WTC11 (cell line): ENCODE measurements around the gene WWOX. TPM values are rescaled to one million over a fixed set of nuclear protein-coding genes. Genes with fewer than 3 reads are reported as not detected.

Experiments
- ATAC-seq: fragments of 200-7000 bp; cut with Tn5 transposase; 2 replicates; pipeline ENCODE4 v1.10.0; 2021; ENCODE audit warnings: mild to moderate bottlenecking, moderate library complexity
- CTCF ChIA-PET: fragments of 300-600 bp; sonication (Branson Sonifier 250); formaldehyde crosslinking; loops from one replicate; lab custom pipeline; 2021; ENCODE audit warnings: antibody characterized with exemption; lab: Charles Lee
- POLR2A ChIA-PET: fragments of 350-600 bp; sonication (Branson Sonifier 250); formaldehyde crosslinking; loops from one replicate; lab custom pipeline; 2021; ENCODE audit warnings: antibody characterized with exemption; lab: Charles Lee
- DNase-seq: peaks from one replicate; pipeline ENCODE4 v3.0.0; 2021; ENCODE audit warnings: low spot score
- H3K27ac Mint-ChIP-seq: 2 replicates; pipeline ENCODE4 v1.8.0; 2021; ENCODE audit warnings: mixed read lengths
- H3K27me3 Mint-ChIP-seq: 2 replicates; pipeline ENCODE4 v1.8.0; 2021; ENCODE audit warnings: low read depth, mild to moderate bottlenecking, moderate library complexity, mixed read lengths
- H3K36me3 Mint-ChIP-seq: 2 replicates; pipeline ENCODE4 v1.8.0; 2021; ENCODE audit warnings: mixed read lengths
- H3K4me1 Mint-ChIP-seq: 2 replicates; pipeline ENCODE4 v1.8.0; 2022; ENCODE audit warnings: mixed read lengths
- H3K4me3 Mint-ChIP-seq: 2 replicates; pipeline ENCODE4 v1.8.0; 2021; ENCODE audit warnings: mild to moderate bottlenecking, moderate library complexity, mixed read lengths
- H3K9me3 Mint-ChIP-seq: 2 replicates; pipeline ENCODE4 v1.8.0; 2021; ENCODE audit warnings: mixed read lengths
- EMX1 ChIP-seq: fragments of 250-450 bp; sonication (Bioruptor Pico); IDR thresholded peaks from 2 replicates; pipeline ENCODE4 v1.8.0; 2021; ENCODE audit warnings: mild to moderate bottlenecking
- ESRRA ChIP-seq: sonication (generic); formaldehyde crosslinking; IDR thresholded peaks from 2 replicates; pipeline ENCODE4 v1.8.1; 2022; ENCODE audit warnings: mild to moderate bottlenecking, missing genetic modification reagents, borderline replicate concordance
- NFATC4 ChIP-seq: fragments of 250-450 bp; sonication (Bioruptor Pico); IDR thresholded peaks from 2 replicates; pipeline ENCODE4 v1.9.0; 2021; ENCODE audit warnings: mild to moderate bottlenecking
- TCF7 ChIP-seq: sonication (generic); formaldehyde crosslinking; IDR thresholded peaks from 2 replicates; pipeline ENCODE4 v1.8.0; 2022; ENCODE audit warnings: mild to moderate bottlenecking, low read depth, missing genetic modification reagents, moderate library complexity
- total RNA-seq: library from RNA; stranded (reverse); gene quantifications from 3 replicates; pipeline ENCODE4 v1.2.3, GENCODE V29; 2021
- TF ChIP-seq, protein P1 (sequence below): fragments of 250-450 bp; sonication (Bioruptor Pico); IDR thresholded peaks from 2 replicates; pipeline ENCODE4 v1.9.0; 2021; ENCODE audit warnings: mild to moderate bottlenecking, borderline replicate concordance
- TF ChIP-seq, protein P2 (sequence below): fragments of 250-450 bp; sonication (Bioruptor Pico); IDR thresholded peaks from 2 replicates; pipeline ENCODE4 v1.9.0; 2021; ENCODE audit warnings: moderate library complexity, mild to moderate bottlenecking, inconsistent platforms, borderline replicate concordance
- TF ChIP-seq, protein P3 (sequence below): sonication (generic); formaldehyde crosslinking; IDR thresholded peaks from 2 replicates; pipeline ENCODE4 v1.8.0; 2023; ENCODE audit warnings: mild to moderate bottlenecking, missing genetic modification reagents
- TF ChIP-seq, protein P4 (sequence below): sonication (generic); formaldehyde crosslinking; IDR thresholded peaks from 2 replicates; pipeline ENCODE4 v1.8.1; 2023; ENCODE audit warnings: mild to moderate bottlenecking, missing genetic modification reagents
- TF ChIP-seq, protein P5 (sequence below): sonication (generic); formaldehyde crosslinking; IDR thresholded peaks from 2 replicates; pipeline ENCODE4 v1.8.1; 2023; ENCODE audit warnings: mild to moderate bottlenecking, moderate library complexity, missing genetic modification reagents
- TF ChIP-seq, protein P6 (sequence below): fragments of 250-450 bp; sonication (Bioruptor Pico); IDR thresholded peaks from 2 replicates; pipeline ENCODE4 v2.1.2; 2022; ENCODE audit warnings: mild to moderate bottlenecking, moderate library complexity

WWOX gene
- total RNA-seq, 1 experiment from 2014 or later: 15.7 TPM

DNA sequence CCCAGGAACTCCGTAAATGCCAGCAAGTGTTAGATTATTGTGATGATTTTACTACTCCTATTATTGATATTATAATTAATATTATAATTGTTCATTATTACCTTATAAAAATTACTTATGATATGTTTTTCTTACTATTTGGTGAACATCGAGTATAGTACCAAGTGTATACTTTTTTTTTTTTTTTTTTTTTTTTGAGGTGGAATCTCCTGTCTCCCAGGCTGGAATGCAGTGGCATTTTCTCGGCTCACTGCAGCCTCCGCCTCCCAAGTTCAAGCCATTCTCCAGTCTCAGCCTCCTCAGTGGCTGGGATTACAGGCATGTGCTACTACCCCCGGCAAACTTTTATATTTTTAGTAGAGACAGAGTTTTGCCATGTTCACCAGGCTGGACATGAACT, 347.0 kb downstream of the WWOX start:
- POLR2A ChIA-PET: no interaction called here

More for the DNA sequence above, 347.0 kb downstream of the WWOX start:
- TF ChIP-seq, protein P1, sequence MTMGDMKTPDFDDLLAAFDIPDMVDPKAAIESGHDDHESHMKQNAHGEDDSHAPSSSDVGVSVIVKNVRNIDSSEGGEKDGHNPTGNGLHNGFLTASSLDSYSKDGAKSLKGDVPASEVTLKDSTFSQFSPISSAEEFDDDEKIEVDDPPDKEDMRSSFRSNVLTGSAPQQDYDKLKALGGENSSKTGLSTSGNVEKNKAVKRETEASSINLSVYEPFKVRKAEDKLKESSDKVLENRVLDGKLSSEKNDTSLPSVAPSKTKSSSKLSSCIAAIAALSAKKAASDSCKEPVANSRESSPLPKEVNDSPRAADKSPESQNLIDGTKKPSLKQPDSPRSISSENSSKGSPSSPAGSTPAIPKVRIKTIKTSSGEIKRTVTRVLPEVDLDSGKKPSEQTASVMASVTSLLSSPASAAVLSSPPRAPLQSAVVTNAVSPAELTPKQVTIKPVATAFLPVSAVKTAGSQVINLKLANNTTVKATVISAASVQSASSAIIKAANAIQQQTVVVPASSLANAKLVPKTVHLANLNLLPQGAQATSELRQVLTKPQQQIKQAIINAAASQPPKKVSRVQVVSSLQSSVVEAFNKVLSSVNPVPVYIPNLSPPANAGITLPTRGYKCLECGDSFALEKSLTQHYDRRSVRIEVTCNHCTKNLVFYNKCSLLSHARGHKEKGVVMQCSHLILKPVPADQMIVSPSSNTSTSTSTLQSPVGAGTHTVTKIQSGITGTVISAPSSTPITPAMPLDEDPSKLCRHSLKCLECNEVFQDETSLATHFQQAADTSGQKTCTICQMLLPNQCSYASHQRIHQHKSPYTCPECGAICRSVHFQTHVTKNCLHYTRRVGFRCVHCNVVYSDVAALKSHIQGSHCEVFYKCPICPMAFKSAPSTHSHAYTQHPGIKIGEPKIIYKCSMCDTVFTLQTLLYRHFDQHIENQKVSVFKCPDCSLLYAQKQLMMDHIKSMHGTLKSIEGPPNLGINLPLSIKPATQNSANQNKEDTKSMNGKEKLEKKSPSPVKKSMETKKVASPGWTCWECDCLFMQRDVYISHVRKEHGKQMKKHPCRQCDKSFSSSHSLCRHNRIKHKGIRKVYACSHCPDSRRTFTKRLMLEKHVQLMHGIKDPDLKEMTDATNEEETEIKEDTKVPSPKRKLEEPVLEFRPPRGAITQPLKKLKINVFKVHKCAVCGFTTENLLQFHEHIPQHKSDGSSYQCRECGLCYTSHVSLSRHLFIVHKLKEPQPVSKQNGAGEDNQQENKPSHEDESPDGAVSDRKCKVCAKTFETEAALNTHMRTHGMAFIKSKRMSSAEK (CRISPR knock-in tag): no peak
- no peak for TF ChIP-seq EMX1 (CRISPR knock-in tag)
- TF ChIP-seq, protein P2, sequence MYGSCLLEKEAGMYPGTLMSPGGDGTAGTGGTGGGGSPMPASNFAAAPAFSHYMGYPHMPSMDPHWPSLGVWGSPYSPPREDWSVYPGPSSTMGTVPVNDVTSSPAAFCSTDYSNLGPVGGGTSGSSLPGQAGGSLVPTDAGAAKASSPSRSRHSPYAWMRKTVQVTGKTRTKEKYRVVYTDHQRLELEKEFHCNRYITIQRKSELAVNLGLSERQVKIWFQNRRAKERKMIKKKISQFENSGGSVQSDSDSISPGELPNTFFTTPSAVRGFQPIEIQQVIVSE (CRISPR knock-in tag): no peak
- TF ChIP-seq NFATC4 (CRISPR knock-in tag): no peak
- TF ChIP-seq, protein P3, sequence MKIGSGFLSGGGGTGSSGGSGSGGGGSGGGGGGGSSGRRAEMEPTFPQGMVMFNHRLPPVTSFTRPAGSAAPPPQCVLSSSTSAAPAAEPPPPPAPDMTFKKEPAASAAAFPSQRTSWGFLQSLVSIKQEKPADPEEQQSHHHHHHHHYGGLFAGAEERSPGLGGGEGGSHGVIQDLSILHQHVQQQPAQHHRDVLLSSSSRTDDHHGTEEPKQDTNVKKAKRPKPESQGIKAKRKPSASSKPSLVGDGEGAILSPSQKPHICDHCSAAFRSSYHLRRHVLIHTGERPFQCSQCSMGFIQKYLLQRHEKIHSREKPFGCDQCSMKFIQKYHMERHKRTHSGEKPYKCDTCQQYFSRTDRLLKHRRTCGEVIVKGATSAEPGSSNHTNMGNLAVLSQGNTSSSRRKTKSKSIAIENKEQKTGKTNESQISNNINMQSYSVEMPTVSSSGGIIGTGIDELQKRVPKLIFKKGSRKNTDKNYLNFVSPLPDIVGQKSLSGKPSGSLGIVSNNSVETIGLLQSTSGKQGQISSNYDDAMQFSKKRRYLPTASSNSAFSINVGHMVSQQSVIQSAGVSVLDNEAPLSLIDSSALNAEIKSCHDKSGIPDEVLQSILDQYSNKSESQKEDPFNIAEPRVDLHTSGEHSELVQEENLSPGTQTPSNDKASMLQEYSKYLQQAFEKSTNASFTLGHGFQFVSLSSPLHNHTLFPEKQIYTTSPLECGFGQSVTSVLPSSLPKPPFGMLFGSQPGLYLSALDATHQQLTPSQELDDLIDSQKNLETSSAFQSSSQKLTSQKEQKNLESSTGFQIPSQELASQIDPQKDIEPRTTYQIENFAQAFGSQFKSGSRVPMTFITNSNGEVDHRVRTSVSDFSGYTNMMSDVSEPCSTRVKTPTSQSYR: no peak
- TF ChIP-seq, protein P4, sequence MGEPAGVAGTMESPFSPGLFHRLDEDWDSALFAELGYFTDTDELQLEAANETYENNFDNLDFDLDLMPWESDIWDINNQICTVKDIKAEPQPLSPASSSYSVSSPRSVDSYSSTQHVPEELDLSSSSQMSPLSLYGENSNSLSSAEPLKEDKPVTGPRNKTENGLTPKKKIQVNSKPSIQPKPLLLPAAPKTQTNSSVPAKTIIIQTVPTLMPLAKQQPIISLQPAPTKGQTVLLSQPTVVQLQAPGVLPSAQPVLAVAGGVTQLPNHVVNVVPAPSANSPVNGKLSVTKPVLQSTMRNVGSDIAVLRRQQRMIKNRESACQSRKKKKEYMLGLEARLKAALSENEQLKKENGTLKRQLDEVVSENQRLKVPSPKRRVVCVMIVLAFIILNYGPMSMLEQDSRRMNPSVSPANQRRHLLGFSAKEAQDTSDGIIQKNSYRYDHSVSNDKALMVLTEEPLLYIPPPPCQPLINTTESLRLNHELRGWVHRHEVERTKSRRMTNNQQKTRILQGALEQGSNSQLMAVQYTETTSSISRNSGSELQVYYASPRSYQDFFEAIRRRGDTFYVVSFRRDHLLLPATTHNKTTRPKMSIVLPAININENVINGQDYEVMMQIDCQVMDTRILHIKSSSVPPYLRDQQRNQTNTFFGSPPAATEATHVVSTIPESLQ (CRISPR knock-in tag): no peak
- TF ChIP-seq, protein P5, sequence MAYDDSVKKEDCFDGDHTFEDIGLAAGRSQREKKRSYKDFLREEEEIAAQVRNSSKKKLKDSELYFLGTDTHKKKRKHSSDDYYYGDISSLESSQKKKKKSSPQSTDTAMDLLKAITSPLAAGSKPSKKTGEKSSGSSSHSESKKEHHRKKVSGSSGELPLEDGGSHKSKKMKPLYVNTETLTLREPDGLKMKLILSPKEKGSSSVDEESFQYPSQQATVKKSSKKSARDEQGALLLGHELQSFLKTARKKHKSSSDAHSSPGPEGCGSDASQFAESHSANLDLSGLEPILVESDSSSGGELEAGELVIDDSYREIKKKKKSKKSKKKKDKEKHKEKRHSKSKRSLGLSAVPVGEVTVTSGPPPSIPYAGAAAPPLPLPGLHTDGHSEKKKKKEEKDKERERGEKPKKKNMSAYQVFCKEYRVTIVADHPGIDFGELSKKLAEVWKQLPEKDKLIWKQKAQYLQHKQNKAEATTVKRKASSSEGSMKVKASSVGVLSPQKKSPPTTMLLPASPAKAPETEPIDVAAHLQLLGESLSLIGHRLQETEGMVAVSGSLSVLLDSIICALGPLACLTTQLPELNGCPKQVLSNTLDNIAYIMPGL: no peak
- TF ChIP-seq TCF7: no peak
- TF ChIP-seq, protein P6, sequence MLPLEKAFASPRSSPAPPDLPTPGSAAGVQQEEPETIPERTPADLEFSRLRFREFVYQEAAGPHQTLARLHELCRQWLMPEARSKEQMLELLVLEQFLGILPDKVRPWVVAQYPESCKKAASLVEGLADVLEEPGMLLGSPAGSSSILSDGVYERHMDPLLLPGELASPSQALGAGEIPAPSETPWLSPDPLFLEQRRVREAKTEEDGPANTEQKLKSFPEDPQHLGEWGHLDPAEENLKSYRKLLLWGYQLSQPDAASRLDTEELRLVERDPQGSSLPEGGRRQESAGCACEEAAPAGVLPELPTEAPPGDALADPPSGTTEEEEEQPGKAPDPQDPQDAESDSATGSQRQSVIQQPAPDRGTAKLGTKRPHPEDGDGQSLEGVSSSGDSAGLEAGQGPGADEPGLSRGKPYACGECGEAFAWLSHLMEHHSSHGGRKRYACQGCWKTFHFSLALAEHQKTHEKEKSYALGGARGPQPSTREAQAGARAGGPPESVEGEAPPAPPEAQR (CRISPR knock-in tag): no peak
- TF ChIP-seq ESRRA (CRISPR knock-in tag): no peak
- H3K27me3 Mint-ChIP-seq: no peaks in the 10 kb centered on the region
- CTCF ChIA-PET: no interaction called here
- peaks cover 28% of the 10 kb centered on the region for H3K4me1 Mint-ChIP-seq
- H3K9me3 Mint-ChIP-seq: no peaks in the 10 kb centered on the region
- DNase-seq: no peak
- no peak overlapping the region for H3K27ac Mint-ChIP-seq
- no peaks in the 10 kb centered on the region for H3K36me3 Mint-ChIP-seq
- H3K4me3 Mint-ChIP-seq: no peak overlapping the region
- no peak for ATAC-seq
